TTC549 (cell line): ENCODE measurements around the gene GLI3.

Source experiments
- FAIRE-seq: peaks from 2 replicates; lab custom pipeline; 2012; peaks lifted over from hg19 to GRCh38; lab: Jason Lieb, UNC

The GLI3 gene

GRCh38 chr7:41921453-41921981 lies 315.5 kb downstream of the GLI3 start:
- no peak for FAIRE-seq

DNA sequence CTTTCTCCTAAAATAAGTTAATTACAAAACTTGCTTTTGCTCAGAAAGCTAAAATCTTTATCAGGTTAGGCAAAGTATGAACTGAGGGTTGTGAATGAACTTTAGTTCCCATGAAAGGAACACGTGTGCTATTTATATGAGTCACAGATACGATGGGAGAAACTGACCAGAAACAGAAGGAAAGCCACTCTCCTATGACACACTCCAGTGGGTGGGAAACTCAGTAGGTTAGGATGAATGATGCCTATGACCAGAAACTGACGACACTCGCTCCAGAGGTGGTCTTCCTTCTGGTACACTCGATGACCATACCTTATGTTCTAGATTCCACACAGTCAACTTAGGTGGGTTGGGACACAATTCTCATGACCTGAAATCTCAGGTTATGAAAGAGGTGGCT lies 318.4 kb downstream of the GLI3 start:
- no peak for FAIRE-seq

DNA sequence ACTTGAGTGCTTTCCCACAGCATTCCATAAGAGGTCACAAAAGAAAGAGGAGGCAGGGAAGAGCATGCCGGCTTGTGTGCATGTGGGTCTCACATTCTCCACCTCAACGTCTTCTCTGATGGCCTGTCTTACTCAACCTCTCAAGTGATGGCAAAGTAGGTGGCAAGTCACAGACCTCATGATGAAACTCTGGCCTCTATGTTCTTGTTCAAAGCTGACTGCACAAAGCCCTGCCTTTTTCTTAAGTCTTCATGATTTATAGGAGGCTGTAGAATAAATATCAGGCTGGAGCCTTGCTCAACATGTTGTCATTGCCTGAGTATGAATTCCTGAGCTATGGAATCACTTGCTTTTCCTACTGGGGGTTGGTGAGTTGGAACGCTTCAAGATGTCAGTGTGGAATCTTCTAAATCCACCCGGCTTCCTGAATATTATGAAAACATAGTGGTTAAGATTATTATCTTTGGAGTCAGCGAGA lies 320.5 kb downstream of the GLI3 start:
- no peak for FAIRE-seq

DNA sequence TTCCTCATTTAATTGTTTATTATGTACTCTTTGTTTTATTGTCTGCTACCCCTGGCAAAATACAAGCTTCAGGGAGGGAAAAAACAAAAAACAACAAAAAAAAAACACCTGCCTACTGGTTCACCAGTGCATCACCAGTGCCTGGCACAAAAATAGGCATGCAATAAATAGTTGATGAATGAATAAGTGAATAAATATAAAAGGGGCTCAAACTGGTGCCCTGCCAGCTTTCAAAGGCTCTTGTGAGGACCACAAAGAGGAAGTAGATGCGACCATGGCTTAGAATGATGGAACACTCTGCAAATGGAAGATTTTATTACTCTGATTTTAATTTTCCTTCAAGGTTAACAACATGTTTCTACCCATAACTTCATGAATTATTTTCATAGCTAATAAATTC lies 321.1 kb downstream of the GLI3 start:
- FAIRE-seq, result no peak

DNA sequence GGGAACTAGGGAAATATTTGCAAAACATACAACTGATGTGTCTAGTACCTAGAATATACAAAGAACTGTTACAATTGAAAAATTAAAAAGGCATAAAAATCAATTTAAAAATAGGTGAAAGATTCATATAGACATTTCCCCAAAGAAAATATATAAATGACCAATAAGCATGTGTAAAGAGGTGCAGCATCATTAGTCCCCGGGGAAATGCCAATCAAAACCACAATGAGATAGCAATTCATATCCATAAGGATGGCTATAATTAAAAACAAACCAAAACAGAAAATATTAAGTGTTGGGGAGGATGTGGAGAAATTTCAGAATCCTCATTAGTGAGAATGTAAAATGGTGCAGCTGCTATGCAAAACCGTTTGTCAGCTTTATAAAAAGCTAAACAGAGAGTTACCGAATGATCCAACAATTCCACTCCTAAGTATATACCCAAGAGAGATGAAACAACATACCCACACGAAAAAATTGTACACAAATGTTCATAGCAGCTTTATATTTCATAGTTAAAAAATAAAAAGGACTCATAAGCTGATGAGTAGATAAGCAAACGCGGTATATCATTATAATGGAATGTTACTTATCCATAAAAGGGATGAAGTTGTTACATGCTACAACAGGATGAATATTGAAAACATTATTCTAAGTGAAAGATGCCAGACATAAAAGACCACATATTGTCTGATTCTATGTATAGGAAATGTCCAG lies 324.0 kb downstream of the GLI3 start:
- no peak for FAIRE-seq

- no peak for FAIRE-seq
These were observed 324.6 kb downstream of the GLI3 start for GRCh38 chr7:41912426-41912825.

- no peak for FAIRE-seq
These were observed 325.2 kb downstream of the GLI3 start for GRCh38 chr7:41911792-41912191.
